WTC11 (cell line): ENCODE results near the gene UHRF1. TPM values are rescaled to one million over a fixed set of nuclear protein-coding genes. Genes with fewer than 3 reads are reported as not detected.

Source experiments
- ATAC-seq: fragments of 200-7000 bp; cut with Tn5 transposase; 2 replicates; pipeline ENCODE4 v1.10.0; 2021; ENCODE audit warnings: mild to moderate bottlenecking, moderate library complexity
- CTCF ChIA-PET: fragments of 300-600 bp; sonication (Branson Sonifier 250); formaldehyde crosslinking; loops from one replicate; lab custom pipeline; 2021; ENCODE audit warnings: antibody characterized with exemption; lab: Charles Lee
- POLR2A ChIA-PET: fragments of 350-600 bp; sonication (Branson Sonifier 250); formaldehyde crosslinking; loops from one replicate; lab custom pipeline; 2021; ENCODE audit warnings: antibody characterized with exemption; lab: Charles Lee
- DNase-seq: peaks from one replicate; pipeline ENCODE4 v3.0.0; 2021; ENCODE audit warnings: low spot score
- H3K27ac Mint-ChIP-seq: 2 replicates; pipeline ENCODE4 v1.8.0; 2021; ENCODE audit warnings: mixed read lengths
- H3K27me3 Mint-ChIP-seq: 2 replicates; pipeline ENCODE4 v1.8.0; 2021; ENCODE audit warnings: low read depth, mild to moderate bottlenecking, moderate library complexity, mixed read lengths
- H3K36me3 Mint-ChIP-seq: 2 replicates; pipeline ENCODE4 v1.8.0; 2021; ENCODE audit warnings: mixed read lengths
- H3K4me1 Mint-ChIP-seq: 2 replicates; pipeline ENCODE4 v1.8.0; 2022; ENCODE audit warnings: mixed read lengths
- H3K4me3 Mint-ChIP-seq: 2 replicates; pipeline ENCODE4 v1.8.0; 2021; ENCODE audit warnings: mild to moderate bottlenecking, moderate library complexity, mixed read lengths
- H3K9me3 Mint-ChIP-seq: 2 replicates; pipeline ENCODE4 v1.8.0; 2021; ENCODE audit warnings: mixed read lengths
- AR ChIP-seq: fragments of 250-450 bp; sonication (Bioruptor Pico); IDR thresholded peaks from 2 replicates; pipeline ENCODE4 v1.9.0; 2021; ENCODE audit warnings: mild to moderate bottlenecking
- ELF4 ChIP-seq: sonication (generic); formaldehyde crosslinking; IDR thresholded peaks from 2 replicates; pipeline ENCODE4 v1.8.1; 2022; ENCODE audit warnings: low read depth, mild to moderate bottlenecking, moderate library complexity, missing genetic modification reagents
- FOXP1 ChIP-seq: sonication (generic); formaldehyde crosslinking; IDR thresholded peaks from 2 replicates; pipeline ENCODE4 v1.8.0; 2022; ENCODE audit warnings: missing genetic modification reagents, mild to moderate bottlenecking, moderate library complexity, borderline replicate concordance
- GABPB1 ChIP-seq: sonication (generic); formaldehyde crosslinking; IDR thresholded peaks from 2 replicates; pipeline ENCODE4 v1.8.1; 2023; ENCODE audit warnings: mild to moderate bottlenecking, missing genetic modification reagents
- GRHL2 ChIP-seq: fragments of 250-450 bp; sonication (Bioruptor Pico); IDR thresholded peaks from 2 replicates; pipeline ENCODE4 v1.8.0; 2022; ENCODE audit warnings: mild to moderate bottlenecking, moderate library complexity; ENCODE audit not compliant: insufficient replicate concordance, severe bottlenecking
- MYBL2 ChIP-seq: sonication (generic); formaldehyde crosslinking; IDR thresholded peaks from 2 replicates; pipeline ENCODE4 v1.8.1; 2023; ENCODE audit warnings: mild to moderate bottlenecking, moderate library complexity, missing genetic modification reagents
- OVOL2 ChIP-seq: fragments of 250-450 bp; sonication (Bioruptor Pico); IDR thresholded peaks from 2 replicates; pipeline ENCODE4 v1.9.0; 2021; ENCODE audit warnings: mild to moderate bottlenecking, borderline replicate concordance
- PRRX2 ChIP-seq: fragments of 250-450 bp; sonication (Bioruptor Pico); IDR thresholded peaks from 2 replicates; pipeline ENCODE4 v1.8.0; 2021; ENCODE audit warnings: mild to moderate bottlenecking
- RORB ChIP-seq: fragments of 250-450 bp; sonication (Bioruptor Pico); IDR thresholded peaks from 2 replicates; pipeline ENCODE4 v1.9.0; 2021; ENCODE audit warnings: mild to moderate bottlenecking
- SOX15 ChIP-seq: fragments of 250-450 bp; sonication (Bioruptor Pico); IDR thresholded peaks from 2 replicates; pipeline ENCODE4 v1.9.0; 2021; ENCODE audit warnings: mild to moderate bottlenecking
- ZNF317 ChIP-seq: sonication (generic); formaldehyde crosslinking; IDR thresholded peaks from 2 replicates; pipeline ENCODE4 v1.8.1; 2023; ENCODE audit warnings: low read depth, mild to moderate bottlenecking, moderate library complexity, missing genetic modification reagents, borderline replicate concordance
- ZNF396 ChIP-seq: fragments of 250-450 bp; sonication (Bioruptor Pico); IDR thresholded peaks from 2 replicates; pipeline ENCODE4 v1.8.0; 2021; ENCODE audit warnings: mild to moderate bottlenecking, moderate library complexity, borderline replicate concordance
- ZNF416 ChIP-seq: fragments of 250-450 bp; sonication (Bioruptor Pico); IDR thresholded peaks from 2 replicates; pipeline ENCODE4 v1.9.0; 2021; ENCODE audit warnings: mild to moderate bottlenecking, inconsistent platforms
- total RNA-seq: library from RNA; stranded (reverse); gene quantifications from 3 replicates; pipeline ENCODE4 v1.2.3, GENCODE V29; 2021
- TF ChIP-seq, protein P1 (sequence below): sonication (generic); formaldehyde crosslinking; IDR thresholded peaks from 2 replicates; pipeline ENCODE4 v1.8.1; 2022; ENCODE audit warnings: low read depth, missing genetic modification reagents, borderline replicate concordance
- TF ChIP-seq, protein P2 (sequence below): sonication (generic); formaldehyde crosslinking; IDR thresholded peaks from 2 replicates; pipeline ENCODE4 v1.8.1; 2022; ENCODE audit warnings: mild to moderate bottlenecking, missing genetic modification reagents, moderate library complexity, borderline replicate concordance
- TF ChIP-seq, protein P3 (sequence below): sonication (generic); formaldehyde crosslinking; IDR thresholded peaks from 2 replicates; pipeline ENCODE4 v1.8.1; 2022; ENCODE audit warnings: mild to moderate bottlenecking, moderate library complexity, missing genetic modification reagents
- TF ChIP-seq, protein P4 (sequence below): sonication (generic); formaldehyde crosslinking; IDR thresholded peaks from 2 replicates; pipeline ENCODE4 v1.8.0; 2023; ENCODE audit warnings: missing genetic modification reagents
- TF ChIP-seq, protein P5 (sequence below): sonication (generic); formaldehyde crosslinking; IDR thresholded peaks from 2 replicates; pipeline ENCODE4 v1.8.1; 2023; ENCODE audit warnings: mild to moderate bottlenecking, missing genetic modification reagents, moderate library complexity
- TF ChIP-seq, protein P6 (sequence below): fragments of 250-450 bp; sonication (Bioruptor Pico); IDR thresholded peaks from 2 replicates; pipeline ENCODE4 v2.1.2; 2022; ENCODE audit warnings: mild to moderate bottlenecking, moderate library complexity
- TF ChIP-seq, protein P7 (sequence below): sonication (generic); formaldehyde crosslinking; IDR thresholded peaks from 2 replicates; pipeline ENCODE4 v1.8.0; 2022; ENCODE audit warnings: mild to moderate bottlenecking, missing genetic modification reagents
- TF ChIP-seq, protein P8 (sequence below): sonication (generic); formaldehyde crosslinking; IDR thresholded peaks from 2 replicates; pipeline ENCODE4 v1.8.0; 2023; ENCODE audit warnings: mild to moderate bottlenecking, missing genetic modification reagents

UHRF1 gene
- total RNA-seq, 1 experiment from 2014 or later, result 42.5 TPM

- TF ChIP-seq GRHL2 (CRISPR knock-in tag), result no peak
- no peak for TF ChIP-seq SOX15
- TF ChIP-seq, protein P1, sequence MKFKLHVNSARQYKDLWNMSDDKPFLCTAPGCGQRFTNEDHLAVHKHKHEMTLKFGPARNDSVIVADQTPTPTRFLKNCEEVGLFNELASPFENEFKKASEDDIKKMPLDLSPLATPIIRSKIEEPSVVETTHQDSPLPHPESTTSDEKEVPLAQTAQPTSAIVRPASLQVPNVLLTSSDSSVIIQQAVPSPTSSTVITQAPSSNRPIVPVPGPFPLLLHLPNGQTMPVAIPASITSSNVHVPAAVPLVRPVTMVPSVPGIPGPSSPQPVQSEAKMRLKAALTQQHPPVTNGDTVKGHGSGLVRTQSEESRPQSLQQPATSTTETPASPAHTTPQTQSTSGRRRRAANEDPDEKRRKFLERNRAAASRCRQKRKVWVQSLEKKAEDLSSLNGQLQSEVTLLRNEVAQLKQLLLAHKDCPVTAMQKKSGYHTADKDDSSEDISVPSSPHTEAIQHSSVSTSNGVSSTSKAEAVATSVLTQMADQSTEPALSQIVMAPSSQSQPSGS (CRISPR knock-in tag), result no peak
- TF ChIP-seq, protein P2, sequence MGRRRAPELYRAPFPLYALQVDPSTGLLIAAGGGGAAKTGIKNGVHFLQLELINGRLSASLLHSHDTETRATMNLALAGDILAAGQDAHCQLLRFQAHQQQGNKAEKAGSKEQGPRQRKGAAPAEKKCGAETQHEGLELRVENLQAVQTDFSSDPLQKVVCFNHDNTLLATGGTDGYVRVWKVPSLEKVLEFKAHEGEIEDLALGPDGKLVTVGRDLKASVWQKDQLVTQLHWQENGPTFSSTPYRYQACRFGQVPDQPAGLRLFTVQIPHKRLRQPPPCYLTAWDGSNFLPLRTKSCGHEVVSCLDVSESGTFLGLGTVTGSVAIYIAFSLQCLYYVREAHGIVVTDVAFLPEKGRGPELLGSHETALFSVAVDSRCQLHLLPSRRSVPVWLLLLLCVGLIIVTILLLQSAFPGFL (CRISPR knock-in tag), result no peak
- TF ChIP-seq, protein P3, sequence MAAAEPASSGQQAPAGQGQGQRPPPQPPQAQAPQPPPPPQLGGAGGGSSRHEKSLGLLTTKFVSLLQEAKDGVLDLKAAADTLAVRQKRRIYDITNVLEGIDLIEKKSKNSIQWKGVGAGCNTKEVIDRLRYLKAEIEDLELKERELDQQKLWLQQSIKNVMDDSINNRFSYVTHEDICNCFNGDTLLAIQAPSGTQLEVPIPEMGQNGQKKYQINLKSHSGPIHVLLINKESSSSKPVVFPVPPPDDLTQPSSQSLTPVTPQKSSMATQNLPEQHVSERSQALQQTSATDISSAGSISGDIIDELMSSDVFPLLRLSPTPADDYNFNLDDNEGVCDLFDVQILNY (CRISPR knock-in tag), result no peak
- TF ChIP-seq, protein P4, sequence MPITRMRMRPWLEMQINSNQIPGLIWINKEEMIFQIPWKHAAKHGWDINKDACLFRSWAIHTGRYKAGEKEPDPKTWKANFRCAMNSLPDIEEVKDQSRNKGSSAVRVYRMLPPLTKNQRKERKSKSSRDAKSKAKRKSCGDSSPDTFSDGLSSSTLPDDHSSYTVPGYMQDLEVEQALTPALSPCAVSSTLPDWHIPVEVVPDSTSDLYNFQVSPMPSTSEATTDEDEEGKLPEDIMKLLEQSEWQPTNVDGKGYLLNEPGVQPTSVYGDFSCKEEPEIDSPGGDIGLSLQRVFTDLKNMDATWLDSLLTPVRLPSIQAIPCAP (CRISPR knock-in tag), result no peak
Measured at GRCh38 chr19:4986056-4986455, 76.8 kb downstream of the UHRF1 start (continued).

DNA sequence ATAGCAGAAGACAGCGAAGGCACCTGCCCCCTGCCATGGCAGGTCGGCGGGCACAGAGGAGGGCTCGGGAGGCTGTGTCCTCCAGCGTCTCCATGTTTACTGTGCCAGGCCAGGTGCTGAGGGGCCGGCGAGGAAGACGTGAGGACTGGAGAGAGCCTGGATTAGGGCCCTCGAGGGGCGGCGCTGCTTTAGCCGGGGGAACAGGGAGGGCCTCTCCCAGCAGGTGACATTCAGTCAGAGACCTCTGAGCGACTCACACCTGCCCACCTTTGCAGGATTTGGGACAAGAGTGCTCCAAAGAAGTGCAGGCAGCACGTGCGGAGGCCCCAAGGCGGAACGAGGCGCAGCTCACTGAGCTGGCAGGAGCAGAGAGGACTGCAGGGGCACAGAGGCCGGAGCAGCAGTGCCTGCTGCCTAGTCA, 77.2 kb downstream of the UHRF1 start:
- no peaks in the 10 kb centered on the region for H3K27me3 Mint-ChIP-seq
- ChIA-PET POLR2A (no interaction called here), CTCF (interaction anchor here (0.7 to 4.0 kb wide), 6 partner anchors 11 to 135 kb away, joined by 3 to 26 read pairs (median 4); no protein-coding TSS in a partner anchor)
- H3K9me3 Mint-ChIP-seq, result no peaks in the 10 kb centered on the region
- no peak overlapping the region for H3K27ac Mint-ChIP-seq
- no peaks in the 10 kb centered on the region for H3K36me3 Mint-ChIP-seq
- TF ChIP-seq GABPB1 (CRISPR knock-in tag), result no peak
- TF ChIP-seq, protein P5, sequence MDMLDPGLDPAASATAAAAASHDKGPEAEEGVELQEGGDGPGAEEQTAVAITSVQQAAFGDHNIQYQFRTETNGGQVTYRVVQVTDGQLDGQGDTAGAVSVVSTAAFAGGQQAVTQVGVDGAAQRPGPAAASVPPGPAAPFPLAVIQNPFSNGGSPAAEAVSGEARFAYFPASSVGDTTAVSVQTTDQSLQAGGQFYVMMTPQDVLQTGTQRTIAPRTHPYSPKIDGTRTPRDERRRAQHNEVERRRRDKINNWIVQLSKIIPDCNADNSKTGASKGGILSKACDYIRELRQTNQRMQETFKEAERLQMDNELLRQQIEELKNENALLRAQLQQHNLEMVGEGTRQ, result no peak
- no peak for TF ChIP-seq AR (CRISPR knock-in tag)
- no peak for TF ChIP-seq OVOL2 (CRISPR knock-in tag)
- TF ChIP-seq PRRX2, result no peak
- TF ChIP-seq ZNF396 (CRISPR knock-in tag), result no peak
- no peak for TF ChIP-seq RORB
- no peak for TF ChIP-seq FOXP1 (CRISPR knock-in tag)
- TF ChIP-seq, protein P6, sequence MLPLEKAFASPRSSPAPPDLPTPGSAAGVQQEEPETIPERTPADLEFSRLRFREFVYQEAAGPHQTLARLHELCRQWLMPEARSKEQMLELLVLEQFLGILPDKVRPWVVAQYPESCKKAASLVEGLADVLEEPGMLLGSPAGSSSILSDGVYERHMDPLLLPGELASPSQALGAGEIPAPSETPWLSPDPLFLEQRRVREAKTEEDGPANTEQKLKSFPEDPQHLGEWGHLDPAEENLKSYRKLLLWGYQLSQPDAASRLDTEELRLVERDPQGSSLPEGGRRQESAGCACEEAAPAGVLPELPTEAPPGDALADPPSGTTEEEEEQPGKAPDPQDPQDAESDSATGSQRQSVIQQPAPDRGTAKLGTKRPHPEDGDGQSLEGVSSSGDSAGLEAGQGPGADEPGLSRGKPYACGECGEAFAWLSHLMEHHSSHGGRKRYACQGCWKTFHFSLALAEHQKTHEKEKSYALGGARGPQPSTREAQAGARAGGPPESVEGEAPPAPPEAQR, result no peak
- no peak for TF ChIP-seq ZNF416
- TF ChIP-seq ELF4, result no peak
- TF ChIP-seq, protein P7, sequence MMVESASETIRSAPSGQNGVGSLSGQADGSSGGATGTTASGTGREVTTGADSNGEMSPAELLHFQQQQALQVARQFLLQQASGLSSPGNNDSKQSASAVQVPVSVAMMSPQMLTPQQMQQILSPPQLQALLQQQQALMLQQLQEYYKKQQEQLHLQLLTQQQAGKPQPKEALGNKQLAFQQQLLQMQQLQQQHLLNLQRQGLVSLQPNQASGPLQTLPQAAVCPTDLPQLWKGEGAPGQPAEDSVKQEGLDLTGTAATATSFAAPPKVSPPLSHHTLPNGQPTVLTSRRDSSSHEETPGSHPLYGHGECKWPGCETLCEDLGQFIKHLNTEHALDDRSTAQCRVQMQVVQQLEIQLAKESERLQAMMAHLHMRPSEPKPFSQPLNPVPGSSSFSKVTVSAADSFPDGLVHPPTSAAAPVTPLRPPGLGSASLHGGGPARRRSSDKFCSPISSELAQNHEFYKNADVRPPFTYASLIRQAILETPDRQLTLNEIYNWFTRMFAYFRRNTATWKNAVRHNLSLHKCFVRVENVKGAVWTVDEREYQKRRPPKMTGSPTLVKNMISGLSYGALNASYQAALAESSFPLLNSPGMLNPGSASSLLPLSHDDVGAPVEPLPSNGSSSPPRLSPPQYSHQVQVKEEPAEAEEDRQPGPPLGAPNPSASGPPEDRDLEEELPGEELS (CRISPR knock-in tag), result no peak
- TF ChIP-seq, protein P8, sequence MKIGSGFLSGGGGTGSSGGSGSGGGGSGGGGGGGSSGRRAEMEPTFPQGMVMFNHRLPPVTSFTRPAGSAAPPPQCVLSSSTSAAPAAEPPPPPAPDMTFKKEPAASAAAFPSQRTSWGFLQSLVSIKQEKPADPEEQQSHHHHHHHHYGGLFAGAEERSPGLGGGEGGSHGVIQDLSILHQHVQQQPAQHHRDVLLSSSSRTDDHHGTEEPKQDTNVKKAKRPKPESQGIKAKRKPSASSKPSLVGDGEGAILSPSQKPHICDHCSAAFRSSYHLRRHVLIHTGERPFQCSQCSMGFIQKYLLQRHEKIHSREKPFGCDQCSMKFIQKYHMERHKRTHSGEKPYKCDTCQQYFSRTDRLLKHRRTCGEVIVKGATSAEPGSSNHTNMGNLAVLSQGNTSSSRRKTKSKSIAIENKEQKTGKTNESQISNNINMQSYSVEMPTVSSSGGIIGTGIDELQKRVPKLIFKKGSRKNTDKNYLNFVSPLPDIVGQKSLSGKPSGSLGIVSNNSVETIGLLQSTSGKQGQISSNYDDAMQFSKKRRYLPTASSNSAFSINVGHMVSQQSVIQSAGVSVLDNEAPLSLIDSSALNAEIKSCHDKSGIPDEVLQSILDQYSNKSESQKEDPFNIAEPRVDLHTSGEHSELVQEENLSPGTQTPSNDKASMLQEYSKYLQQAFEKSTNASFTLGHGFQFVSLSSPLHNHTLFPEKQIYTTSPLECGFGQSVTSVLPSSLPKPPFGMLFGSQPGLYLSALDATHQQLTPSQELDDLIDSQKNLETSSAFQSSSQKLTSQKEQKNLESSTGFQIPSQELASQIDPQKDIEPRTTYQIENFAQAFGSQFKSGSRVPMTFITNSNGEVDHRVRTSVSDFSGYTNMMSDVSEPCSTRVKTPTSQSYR (CRISPR knock-in tag), result no peak
- no peak for TF ChIP-seq MYBL2
- no peak for TF ChIP-seq ZNF317 (CRISPR knock-in tag)
- peaks cover 41% of the 10 kb centered on the region for H3K4me1 Mint-ChIP-seq
- DNase-seq, result no peak
- no peak for ATAC-seq
- H3K4me3 Mint-ChIP-seq, result no peak overlapping the region
